UCSD-AML1 (cell line): ENCODE results near the gene CEACAM5.
"Not testable (repeated sequence)": the region's sequence is repeated elsewhere in the genome, so short reads cannot be mapped to it uniquely, and the experiment has no call there.

Experiments used
- DNase-seq: peaks from one replicate; lab custom pipeline; 2025; ENCODE audit not compliant: unreplicated experiment; lab: John Stamatoyannopoulos, UW

CEACAM5 gene

DNA sequence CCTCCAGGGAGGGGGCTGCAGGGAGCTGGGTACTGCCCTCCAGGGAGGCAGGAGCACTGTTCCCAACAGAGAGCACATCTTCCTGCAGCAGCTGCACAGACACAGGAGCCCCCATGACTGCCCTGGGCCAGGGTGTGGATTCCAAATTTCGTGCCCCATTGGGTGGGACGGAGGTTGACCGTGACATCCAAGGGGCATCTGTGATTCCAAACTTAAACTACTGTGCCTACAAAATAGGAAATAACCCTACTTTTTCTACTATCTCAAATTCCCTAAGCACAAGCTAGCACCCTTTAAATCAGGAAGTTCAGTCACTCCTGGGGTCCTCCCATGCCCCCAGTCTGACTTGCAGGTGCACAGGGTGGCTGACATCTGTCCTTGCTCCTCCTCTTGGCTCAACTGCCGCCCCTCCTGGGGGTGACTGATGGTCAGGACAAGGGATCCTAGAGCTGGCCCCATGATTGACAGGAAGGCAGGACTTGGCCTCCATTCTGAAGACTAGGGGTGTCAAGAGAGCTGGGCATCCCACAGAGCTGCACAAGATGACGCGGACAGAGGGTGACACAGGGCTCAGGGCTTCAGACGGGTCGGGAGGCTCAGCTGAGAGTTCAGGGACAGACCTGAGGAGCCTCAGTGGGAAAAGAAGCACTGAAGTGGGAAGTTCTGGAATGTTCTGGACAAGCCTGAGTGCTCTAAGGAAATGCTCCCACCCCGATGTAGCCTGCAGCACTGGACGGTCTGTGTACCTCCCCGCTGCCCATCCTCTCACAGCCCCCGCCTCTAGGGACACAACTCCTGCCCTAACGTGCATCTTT is 7.8 kb upstream of the CEACAM5 start:
- no peak for DNase-seq

DNA sequence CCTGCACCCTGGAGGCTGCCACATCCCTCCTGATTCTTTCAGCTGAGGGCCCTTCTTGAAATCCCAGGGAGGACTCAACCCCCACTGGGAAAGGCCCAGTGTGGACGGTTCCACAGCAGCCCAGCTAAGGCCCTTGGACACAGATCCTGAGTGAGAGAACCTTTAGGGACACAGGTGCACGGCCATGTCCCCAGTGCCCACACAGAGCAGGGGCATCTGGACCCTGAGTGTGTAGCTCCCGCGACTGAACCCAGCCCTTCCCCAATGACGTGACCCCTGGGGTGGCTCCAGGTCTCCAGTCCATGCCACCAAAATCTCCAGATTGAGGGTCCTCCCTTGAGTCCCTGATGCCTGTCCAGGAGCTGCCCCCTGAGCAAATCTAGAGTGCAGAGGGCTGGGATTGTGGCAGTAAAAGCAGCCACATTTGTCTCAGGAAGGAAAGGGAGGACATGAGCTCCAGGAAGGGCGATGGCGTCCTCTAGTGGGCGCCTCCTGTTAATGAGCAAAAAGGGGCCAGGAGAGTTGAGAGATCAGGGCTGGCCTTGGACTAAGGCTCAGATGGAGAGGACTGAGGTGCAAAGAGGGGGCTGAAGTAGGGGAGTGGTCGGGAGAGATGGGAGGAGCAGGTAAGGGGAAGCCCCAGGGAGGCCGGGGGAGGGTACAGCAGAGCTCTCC is 6.9 kb upstream of the CEACAM5 start:
- DNase-seq, result peak; percentile 40

DNA sequence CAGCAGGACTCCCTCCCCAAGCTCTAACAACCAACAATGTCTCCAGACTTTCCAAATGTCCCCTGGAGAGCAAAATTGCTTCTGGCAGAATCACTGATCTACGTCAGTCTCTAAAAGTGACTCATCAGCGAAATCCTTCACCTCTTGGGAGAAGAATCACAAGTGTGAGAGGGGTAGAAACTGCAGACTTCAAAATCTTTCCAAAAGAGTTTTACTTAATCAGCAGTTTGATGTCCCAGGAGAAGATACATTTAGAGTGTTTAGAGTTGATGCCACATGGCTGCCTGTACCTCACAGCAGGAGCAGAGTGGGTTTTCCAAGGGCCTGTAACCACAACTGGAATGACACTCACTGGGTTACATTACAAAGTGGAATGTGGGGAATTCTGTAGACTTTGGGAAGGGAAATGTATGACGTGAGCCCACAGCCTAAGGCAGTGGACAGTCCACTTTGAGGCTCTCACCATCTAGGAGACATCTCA is 6.2 kb upstream of the CEACAM5 start:
- DNase-seq, result no peak

DNA sequence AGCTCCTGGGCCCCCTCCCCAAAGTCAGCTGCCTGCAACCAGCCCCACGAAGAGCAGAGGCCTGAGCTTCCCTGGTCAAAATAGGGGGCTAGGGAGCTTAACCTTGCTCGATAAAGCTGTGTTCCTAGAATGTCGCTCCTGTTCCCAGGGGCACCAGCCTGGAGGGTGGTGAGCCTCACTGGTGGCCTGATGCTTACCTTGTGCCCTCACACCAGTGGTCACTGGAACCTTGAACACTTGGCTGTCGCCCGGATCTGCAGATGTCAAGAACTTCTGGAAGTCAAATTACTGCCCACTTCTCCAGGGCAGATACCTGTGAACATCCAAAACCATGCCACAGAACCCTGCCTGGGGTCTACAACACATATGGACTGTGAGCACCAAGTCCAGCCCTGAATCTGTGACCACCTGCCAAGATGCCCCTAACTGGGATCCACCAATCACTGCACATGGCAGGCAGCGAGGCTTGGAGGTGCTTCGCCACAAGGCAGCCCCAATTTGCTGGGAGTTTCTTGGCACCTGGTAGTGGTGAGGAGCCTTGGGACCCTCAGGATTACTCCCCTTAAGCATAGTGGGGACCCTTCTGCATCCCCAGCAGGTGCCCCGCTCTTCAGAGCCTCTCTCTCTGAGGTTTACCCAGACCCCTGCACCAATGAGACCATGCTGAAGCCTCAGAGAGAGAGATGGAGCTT is 4.7 kb upstream of the CEACAM5 start:
- no peak for DNase-seq

DNA sequence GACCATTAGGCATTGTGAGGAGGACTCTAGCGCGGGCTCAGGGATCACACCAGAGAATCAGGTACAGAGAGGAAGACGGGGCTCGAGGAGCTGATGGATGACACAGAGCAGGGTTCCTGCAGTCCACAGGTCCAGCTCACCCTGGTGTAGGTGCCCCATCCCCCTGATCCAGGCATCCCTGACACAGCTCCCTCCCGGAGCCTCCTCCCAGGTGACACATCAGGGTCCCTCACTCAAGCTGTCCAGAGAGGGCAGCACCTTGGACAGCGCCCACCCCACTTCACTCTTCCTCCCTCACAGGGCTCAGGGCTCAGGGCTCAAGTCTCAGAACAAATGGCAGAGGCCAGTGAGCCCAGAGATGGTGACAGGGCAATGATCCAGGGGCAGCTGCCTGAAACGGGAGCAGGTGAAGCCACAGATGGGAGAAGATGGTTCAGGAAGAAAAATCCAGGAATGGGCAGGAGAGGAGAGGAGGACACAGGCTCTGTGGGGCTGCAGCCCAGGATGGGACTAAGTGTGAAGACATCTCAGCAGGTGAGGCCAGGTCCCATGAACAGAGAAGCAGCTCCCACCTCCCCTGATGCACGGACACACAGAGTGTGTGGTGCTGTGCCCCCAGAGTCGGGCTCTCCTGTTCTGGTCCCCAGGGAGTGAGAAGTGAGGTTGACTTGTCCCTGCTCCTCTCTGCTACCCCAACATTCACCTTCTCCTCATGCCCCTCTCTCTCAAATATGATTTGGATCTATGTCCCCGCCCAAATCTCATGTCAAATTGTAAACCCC is 2.8 kb upstream of the CEACAM5 start:
- DNase-seq, result peak; percentile 45

DNA sequence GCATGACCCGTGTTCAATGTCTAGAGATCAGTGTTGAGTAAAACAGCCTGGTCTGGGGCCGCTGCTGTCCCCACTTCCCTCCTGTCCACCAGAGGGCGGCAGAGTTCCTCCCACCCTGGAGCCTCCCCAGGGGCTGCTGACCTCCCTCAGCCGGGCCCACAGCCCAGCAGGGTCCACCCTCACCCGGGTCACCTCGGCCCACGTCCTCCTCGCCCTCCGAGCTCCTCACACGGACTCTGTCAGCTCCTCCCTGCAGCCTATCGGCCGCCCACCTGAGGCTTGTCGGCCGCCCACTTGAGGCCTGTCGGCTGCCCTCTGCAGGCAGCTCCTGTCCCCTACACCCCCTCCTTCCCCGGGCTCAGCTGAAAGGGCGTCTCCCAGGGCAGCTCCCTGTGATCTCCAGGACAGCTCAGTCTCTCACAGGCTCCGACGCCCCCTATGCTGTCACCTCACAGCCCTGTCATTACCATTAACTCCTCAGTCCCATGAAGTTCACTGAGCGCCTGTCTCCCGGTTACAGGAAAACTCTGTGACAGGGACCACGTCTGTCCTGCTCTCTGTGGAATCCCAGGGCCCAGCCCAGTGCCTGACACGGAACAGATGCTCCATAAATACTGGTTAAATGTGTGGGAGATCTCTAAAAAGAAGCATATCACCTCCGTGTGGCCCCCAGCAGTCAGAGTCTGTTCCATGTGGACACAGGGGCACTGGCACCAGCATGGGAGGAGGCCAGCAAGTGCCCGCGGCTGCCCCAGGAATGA is 1.5 kb upstream of the CEACAM5 start:
- peak; percentile 86 for DNase-seq

DNA sequence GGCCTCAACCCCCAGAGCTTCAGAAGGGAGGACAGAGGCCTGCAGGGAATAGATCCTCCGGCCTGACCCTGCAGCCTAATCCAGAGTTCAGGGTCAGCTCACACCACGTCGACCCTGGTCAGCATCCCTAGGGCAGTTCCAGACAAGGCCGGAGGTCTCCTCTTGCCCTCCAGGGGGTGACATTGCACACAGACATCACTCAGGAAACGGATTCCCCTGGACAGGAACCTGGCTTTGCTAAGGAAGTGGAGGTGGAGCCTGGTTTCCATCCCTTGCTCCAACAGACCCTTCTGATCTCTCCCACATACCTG is 969 bp upstream of the CEACAM5 start:
- DNase-seq, result no peak

DNA sequence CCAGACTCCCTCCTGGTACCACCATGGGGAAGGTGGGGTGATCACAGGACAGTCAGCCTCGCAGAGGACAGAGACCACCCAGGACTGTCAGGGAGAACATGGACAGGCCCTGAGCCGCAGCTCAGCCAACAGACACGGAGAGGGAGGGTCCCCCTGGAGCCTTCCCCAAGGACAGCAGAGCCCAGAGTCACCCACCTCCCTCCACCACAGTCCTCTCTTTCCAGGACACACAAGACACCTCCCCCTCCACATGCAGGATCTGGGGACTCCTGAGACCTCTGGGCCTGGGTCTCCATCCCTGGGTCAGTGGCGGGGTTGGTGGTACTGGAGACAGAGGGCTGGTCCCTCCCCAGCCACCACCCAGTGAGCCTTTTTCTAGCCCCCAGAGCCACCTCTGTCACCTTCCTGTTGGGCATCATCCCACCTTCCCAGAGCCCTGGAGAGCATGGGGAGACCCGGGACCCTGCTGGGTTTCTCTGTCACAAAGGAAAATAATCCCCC is 505 bp upstream of the CEACAM5 start:
- DNase-seq, result no peak

DNA sequence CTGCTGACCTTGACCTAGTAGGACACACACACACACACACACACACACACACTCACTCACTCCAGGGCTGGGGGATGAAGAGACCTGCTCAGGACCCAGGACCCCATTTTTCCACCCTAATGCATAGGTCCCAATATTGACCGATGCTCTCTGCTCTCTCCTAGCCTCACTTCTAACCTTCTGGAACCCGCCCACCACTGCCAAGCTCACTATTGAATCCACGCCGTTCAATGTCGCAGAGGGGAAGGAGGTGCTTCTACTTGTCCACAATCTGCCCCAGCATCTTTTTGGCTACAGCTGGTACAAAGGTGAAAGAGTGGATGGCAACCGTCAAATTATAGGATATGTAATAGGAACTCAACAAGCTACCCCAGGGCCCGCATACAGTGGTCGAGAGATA is 1.1 kb downstream of the CEACAM5 start:
- DNase-seq, result not testable (repeated sequence)

DNA sequence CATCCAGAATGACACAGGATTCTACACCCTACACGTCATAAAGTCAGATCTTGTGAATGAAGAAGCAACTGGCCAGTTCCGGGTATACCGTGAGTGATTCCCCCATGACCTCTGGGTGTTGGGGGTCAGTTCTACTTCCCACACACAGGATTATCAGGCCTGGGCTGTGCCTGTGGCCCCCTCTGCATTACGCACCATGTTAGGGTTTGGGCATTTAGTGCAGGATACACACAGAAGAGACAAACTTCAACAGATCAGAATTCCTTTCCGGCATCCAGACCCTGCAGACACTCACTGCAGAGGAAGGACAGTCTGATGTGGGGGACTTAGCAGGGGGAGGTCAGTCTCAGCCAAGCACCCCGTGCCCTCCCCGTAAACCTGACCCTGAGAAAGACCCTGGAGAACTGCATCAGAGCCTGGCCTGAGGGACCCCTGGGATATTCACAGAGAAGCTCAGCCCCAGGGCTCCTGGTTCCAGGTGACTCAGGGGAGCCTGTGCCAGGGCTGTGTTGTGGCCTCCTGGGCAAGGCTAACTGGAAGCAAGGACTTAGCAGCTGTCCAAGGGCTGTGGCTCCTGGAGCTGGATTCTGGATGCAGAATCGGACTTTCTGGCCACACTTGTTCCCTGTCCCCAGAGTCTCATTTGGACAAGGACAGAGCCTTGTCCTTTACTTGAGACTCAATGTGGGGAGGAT is 1.7 kb downstream of the CEACAM5 start:
- no peak for DNase-seq

DNA sequence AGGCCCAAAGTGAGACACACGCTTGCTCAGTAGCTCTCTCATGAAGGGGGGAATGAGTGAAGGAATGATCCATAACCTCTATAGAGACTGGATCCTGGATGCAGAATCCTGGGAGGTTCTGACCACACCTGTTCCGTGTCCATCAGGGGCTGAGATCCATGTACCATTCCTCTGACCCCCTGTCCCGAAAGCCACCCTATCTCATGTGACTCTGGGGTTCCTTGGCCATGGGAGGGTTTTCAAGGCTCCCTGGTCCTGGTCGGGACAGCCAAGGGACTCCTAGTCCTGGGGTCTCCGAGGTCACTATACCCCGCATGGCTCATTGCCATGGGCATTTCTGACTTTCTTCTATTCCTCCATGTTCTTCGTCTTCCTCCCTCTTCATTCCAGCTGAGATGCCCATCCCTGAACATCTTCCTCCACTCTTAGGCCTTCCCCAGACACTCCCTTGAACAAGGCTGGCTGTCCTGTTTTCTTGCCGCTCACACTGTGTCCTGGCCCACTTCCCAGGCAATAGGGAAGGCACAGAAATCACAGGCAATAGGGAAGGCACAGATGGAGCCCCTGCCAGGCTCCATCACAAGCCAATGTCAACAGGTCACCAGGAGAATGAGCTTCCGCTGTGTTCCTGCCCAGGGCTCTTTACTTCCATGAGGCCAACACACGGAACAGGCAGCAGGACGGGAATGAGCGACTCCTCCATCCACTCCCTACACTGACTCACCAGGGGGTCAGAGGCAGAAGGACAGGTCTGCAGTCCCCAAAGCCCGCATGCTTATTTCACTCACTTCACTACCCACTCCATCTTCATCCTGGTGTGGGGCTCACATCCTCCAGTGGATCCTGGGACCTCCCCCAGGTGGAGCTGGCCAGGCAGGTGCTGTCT is 3.2 kb downstream of the CEACAM5 start:
- no peak for DNase-seq

DNA sequence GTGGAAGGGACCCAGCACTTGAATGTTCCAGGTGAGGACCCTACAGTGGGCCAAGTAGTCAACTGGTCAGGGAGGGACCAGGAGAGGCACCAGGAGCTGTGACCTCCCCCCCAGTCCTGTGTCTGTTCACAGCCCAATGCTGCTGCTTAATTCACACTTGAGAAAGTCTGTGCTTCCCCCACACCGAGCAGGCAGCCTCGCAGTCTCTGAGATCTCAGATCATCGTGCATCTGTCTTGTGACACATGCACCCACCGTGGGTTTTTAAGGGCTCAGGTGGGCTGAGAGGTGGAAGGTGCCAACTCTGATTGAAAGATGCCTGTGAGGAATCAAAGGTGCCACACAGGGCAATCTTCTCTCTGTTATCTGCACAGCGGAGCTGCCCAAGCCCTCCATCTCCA is 6.2 kb downstream of the CEACAM5 start:
- no peak for DNase-seq

DNA sequence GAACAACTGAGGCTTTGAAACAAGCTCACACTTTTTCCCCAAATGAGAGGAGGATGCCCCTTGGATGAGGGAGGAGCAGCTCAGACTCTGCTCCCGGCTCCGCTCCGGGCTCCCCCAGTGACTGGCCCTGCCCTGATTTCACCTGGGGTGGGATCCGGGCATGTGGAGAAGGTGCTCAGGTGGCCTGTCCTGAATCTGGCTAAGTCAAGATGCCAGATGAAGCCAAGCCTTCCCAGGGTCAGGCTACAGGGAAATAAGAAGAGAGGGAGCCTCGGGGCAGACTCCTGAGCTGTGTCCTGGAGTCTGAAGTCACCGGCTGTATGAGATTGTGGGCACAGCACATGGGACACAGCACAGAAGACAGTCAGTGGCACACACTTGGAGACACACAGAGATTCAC is 10.3 kb downstream of the CEACAM5 start:
- DNase-seq, result no peak

DNA sequence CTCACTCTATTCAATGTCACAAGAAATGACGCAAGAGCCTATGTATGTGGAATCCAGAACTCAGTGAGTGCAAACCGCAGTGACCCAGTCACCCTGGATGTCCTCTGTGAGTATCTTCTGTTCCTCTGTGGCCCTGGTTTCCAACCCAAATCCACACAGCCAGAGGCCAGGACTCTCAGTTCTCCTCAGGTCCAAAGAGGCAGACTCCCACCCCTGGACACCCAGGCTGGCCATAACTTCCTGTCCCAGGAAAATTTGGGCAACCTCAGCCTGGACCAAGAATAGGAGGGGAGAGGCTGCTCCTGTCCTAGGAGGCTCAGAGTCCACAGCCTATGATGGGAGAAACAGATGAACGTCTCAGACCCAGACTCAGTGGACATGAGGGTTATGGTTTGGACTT is 11.7 kb downstream of the CEACAM5 start:
- no peak for DNase-seq

DNA sequence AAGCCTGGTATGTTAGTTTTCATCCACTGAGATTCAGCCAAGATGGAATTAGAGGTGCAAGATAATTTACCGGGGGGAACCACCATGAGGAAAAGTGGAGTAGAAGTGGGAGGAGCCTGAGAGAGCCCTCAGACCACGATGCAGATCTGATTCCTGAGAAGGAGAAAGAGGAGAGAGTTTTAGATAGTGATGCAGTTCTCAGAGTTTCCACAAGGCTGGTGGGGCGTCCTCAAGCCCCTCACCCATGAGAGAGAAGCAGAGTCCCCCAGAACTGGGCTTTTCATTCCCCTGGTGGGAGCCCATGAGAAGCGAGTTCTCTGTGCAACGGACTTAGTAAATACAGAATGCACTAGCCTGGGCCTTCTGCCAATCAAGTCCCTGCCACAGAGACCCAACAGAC is 18.1 kb downstream of the CEACAM5 start:
- DNase-seq, result no peak

DNA sequence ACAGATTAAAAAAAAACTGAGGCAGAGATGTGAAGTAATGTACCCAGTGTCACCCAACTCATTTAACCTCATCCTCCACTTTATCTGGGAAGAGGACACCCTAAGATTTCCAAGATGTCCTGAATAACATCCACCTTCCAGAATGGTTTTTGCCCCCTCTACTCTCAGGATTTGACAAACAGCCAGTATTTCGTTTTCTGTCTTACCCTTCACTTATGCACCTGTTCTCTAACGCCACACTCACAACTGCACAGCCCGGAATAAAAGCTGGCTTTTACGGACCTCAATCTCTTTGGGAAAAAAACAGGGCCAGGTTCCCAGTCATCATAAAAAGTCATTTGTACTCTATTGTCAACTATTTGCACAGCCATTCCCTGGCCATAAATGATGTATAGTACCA is 25.7 kb downstream of the CEACAM5 start:
- DNase-seq, result no peak

DNA sequence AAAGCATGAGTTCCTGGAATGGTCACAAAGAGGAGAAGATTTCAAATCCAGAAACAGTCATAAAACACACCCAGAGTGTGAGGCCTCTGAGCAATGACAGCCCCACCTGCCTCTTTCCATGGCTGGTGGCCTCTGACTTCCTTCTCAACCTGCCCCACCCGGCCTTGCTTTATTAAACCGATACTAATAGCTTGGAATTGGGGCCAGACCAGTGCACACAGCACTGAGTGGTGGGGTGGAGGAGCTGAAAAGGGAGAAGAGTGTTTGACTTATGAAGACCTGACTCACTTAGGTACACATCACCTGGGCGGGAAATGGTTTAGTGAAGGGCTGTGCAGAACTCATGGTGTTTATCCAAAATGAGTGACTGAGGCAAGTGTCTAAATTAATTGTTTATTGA is 26.2 kb downstream of the CEACAM5 start:
- DNase-seq, result no peak

DNA sequence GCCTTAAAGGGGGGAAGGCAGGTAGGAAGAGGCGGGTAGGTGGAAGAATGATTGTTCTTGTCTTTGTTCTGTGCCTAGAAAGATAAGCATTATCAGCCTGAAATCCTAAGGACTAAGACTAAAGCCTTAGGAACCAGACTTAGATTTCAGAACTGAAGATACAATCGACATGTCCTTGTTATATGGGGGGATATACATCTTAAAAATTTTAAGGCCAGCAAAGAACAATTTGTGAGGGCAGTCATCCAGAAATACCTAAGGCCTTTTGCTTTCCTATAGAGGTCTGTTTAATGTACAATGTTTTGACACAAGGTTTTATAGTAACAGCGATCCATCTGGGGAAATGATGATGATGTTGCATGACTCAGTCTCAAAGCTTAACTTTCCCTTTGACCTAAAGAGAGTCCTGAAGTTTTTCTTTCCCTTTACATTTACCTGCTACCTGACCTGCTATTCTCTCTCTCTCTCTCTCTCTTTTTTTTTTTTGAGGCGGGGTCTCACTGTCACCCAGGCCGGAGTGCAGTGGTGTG is 26.7 kb downstream of the CEACAM5 start:
- no peak for DNase-seq

DNA sequence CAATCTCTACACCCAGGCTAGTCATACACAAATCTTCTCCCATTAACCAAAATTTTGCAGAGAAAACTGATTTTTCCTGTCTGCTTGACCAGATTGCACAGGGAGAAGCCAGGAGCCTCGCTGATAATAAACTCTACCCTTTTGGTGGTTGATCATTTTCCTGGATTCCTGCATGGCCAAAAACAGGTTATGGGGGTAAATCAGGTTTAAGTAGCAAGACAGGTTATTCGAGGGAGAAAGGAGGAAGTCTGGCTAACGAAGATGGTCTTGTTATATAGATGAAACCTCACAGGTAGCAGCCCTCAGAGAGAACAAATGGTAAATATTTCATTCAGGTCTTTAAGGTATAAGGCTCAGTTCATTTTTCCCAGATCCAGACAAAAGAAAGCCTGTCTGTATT is 30.9 kb downstream of the CEACAM5 start:
- no peak for DNase-seq
